ENCODE data around the gene ACSL3.

ACSL3 gene

GRCh38 chr2:222992137-222992536 lies 131.3 kb downstream of the ACSL3 start:
- TF ChIP-seq CTCF (IDR thresholded peaks at IDR 0.05), result no peak
- H3K27me3 ChIP-seq (ENCODE audit: control insufficient read depth, insufficient read depth, low read length), result no peaks in the 10 kb centered on the region
- H3K9me3 ChIP-seq (ENCODE audit: control insufficient read depth, low read length), result no peaks in the 10 kb centered on the region
- H3K27ac ChIP-seq, result no peak overlapping the region
- no peaks in the 10 kb centered on the region for H3K4me1 ChIP-seq
- H3K4me3 ChIP-seq (ENCODE audit: low read depth, low read length), result no peak overlapping the region
- no peaks in the 10 kb centered on the region for H3K36me3 ChIP-seq (ENCODE audit: control insufficient read depth, insufficient read depth, low read length)
- no peaks in the 10 kb centered on the region for H3K79me2 ChIP-seq
- no peak overlapping the region for H2AFZ ChIP-seq
- H3K9ac ChIP-seq, result no peak overlapping the region
- H3K4me2 ChIP-seq (ENCODE audit: low read length), result no peak overlapping the region
